ENCODE data around the gene MEIS2.

Gene MEIS2

GRCh38 chr15:36867436-36867835 is 232.9 kb downstream of the MEIS2 start:
- no peak overlapping the region for H3K4me3 ChIP-seq (ENCODE audit: low read length)
- DNase-seq (ENCODE audit: low read depth): no peak
- TF ChIP-seq CTCF (conservative IDR thresholded peaks at IDR 0.05; ENCODE audit: low read length): no peak

GRCh38 chr15:36866896-36867295 is 233.5 kb downstream of the MEIS2 start:
- H3K4me3 ChIP-seq (ENCODE audit: low read length): no peak overlapping the region
- TF ChIP-seq CTCF (conservative IDR thresholded peaks at IDR 0.05; ENCODE audit: low read length): no peak
- DNase-seq (ENCODE audit: low read depth): no peak

GRCh38 chr15:36863570-36863969 is 236.8 kb downstream of the MEIS2 start:
- no peak for DNase-seq (ENCODE audit: low read depth)
- TF ChIP-seq CTCF (conservative IDR thresholded peaks at IDR 0.05; ENCODE audit: low read length): no peak
- no peak overlapping the region for H3K4me3 ChIP-seq (ENCODE audit: low read length)

GRCh38 chr15:36860792-36861191 is 239.6 kb downstream of the MEIS2 start:
- no peak for DNase-seq (ENCODE audit: low read depth)
- H3K4me3 ChIP-seq (ENCODE audit: low read length): no peak overlapping the region
- TF ChIP-seq CTCF (conservative IDR thresholded peaks at IDR 0.05; ENCODE audit: low read length): no peak

GRCh38 chr15:36858423-36858822 is 241.9 kb downstream of the MEIS2 start:
- H3K4me3 ChIP-seq (ENCODE audit: low read length): no peak overlapping the region
- no peak for DNase-seq (ENCODE audit: low read depth)
- no peak for TF ChIP-seq CTCF (conservative IDR thresholded peaks at IDR 0.05; ENCODE audit: low read length)

- no peak for TF ChIP-seq CTCF (conservative IDR thresholded peaks at IDR 0.05; ENCODE audit: low read length)
- DNase-seq (ENCODE audit: low read depth): no peak
- no peak overlapping the region for H3K4me3 ChIP-seq (ENCODE audit: low read length)
Observed at GRCh38 chr15:36856339-36856973, 243.9 kb downstream of the MEIS2 start.

GRCh38 chr15:36850864-36851263 is 249.5 kb downstream of the MEIS2 start:
- no peak overlapping the region for H3K4me3 ChIP-seq (ENCODE audit: low read length)
- TF ChIP-seq CTCF (conservative IDR thresholded peaks at IDR 0.05; ENCODE audit: low read length): no peak
- no peak for DNase-seq (ENCODE audit: low read depth)
